ENCODE results near the gene COL12A1. TPM values are rescaled to one million over a fixed set of nuclear protein-coding genes. Genes with fewer than 3 reads are reported as not detected.

Gene COL12A1
- total RNA-seq, 1 experiment from 2014 or later, result 9.5 TPM

GRCh38 chr6:75203721-75204120, 2.1 kb downstream of the COL12A1 start:
- DNase-seq (ENCODE audit: low spot score), result no peak
- intact Hi-C loops (cut with micrococcal nuclease; ENCODE audit: unreplicated experiment), result loop anchor here (1.0 to 10.0 kb wide), 6 partner anchors 266 to 1006 kb away; no protein-coding TSS in a partner anchor
- no peak overlapping the region for H3K27ac ChIP-seq (ENCODE audit: low read depth, low read length, poor library complexity, severe bottlenecking)
- TF ChIP-seq EZH2 (IDR thresholded peaks at IDR 0.05; ENCODE audit: borderline replicate concordance, low read depth, low read length, poor library complexity, severe bottlenecking), result no peak
- no peak for TF ChIP-seq CTCF (conservative IDR thresholded peaks at IDR 0.05; ENCODE audit: low read depth, low read length)
- CTCF ChIA-PET, result interaction anchor here (0.6 to 2.5 kb wide), 6 partner anchors 64 to 1465 kb away, joined by 4 to 6 read pairs (median 6); no protein-coding TSS in a partner anchor
- POLR2A ChIA-PET (ENCODE audit: low non-redundant PET), result no interaction called here
- H3K4me1 ChIP-seq (ENCODE audit: insufficient read depth, low read length, poor library complexity, severe bottlenecking), result peaks cover 18% of the 10 kb centered on the region
- no peaks in the 10 kb centered on the region for H3K9me3 ChIP-seq (ENCODE audit: low read depth, low read length, poor library complexity, severe bottlenecking)
- H3K27me3 ChIP-seq (replicated peaks; ENCODE audit: insufficient read depth, low read depth, low read length, poor library complexity), result peaks cover 22% of the 10 kb centered on the region
- H3K36me3 ChIP-seq (ENCODE audit: insufficient read depth, low read length, poor library complexity, severe bottlenecking), result no peaks in the 10 kb centered on the region
- no TSS peak for BruUV-seq (replicated peaks)
- peak overlapping the region; percentile 53 for H3K4me3 ChIP-seq (ENCODE audit: low read depth, low read length, poor library complexity, severe bottlenecking)

GRCh38 chr6:75202676-75203131, 3.1 kb downstream of the COL12A1 start:
- Histone ChIP-seq H3K27me3 (replicated peaks; ENCODE audit: insufficient read depth, low read depth, low read length, poor library complexity) (peaks cover 22% of the 10 kb centered on the region), H3K27ac (ENCODE audit: low read depth, low read length, poor library complexity, severe bottlenecking) (no peak overlapping the region)
- POLR2A ChIA-PET (ENCODE audit: low non-redundant PET), result no interaction called here

GRCh38 chr6:75201901-75202672, 3.8 kb downstream of the COL12A1 start:
- POLR2A ChIA-PET (ENCODE audit: low non-redundant PET), result no interaction called here
- no TSS peak for BruUV-seq (replicated peaks)
- Histone ChIP-seq H3K4me1 (ENCODE audit: insufficient read depth, low read length, poor library complexity, severe bottlenecking) (peaks cover 13% of the 10 kb centered on the region), H3K9me3 (ENCODE audit: low read depth, low read length, poor library complexity, severe bottlenecking) (no peaks in the 10 kb centered on the region), H3K4me3 (ENCODE audit: low read depth, low read length, poor library complexity, severe bottlenecking) (no peak overlapping the region), H3K36me3 (ENCODE audit: insufficient read depth, low read length, poor library complexity, severe bottlenecking) (no peaks in the 10 kb centered on the region), H3K27me3 (replicated peaks; ENCODE audit: insufficient read depth, low read depth, low read length, poor library complexity) (peaks cover 19% of the 10 kb centered on the region), H3K27ac (ENCODE audit: low read depth, low read length, poor library complexity, severe bottlenecking) (no peak overlapping the region)
- no peak for DNase-seq (ENCODE audit: low spot score)
- TF ChIP-seq EZH2 (IDR thresholded peaks at IDR 0.05; ENCODE audit: borderline replicate concordance, low read depth, low read length, poor library complexity, severe bottlenecking), result no peak
- TF ChIP-seq CTCF (conservative IDR thresholded peaks at IDR 0.05; ENCODE audit: low read depth, low read length), result 0 out of 2 replicates have a peak, but pooled peaks have one; percentile 22
- CTCF ChIA-PET, result interaction anchor here (1.0 kb wide), 1 partner anchor 262 kb away, joined by 3 read pairs; no protein-coding TSS in a partner anchor
- intact Hi-C loops (cut with micrococcal nuclease; ENCODE audit: unreplicated experiment), result loop anchor here (5.0 to 10.0 kb wide), 4 partner anchors 265 to 1005 kb away; no protein-coding TSS in a partner anchor

More at GRCh38 chr6:75202676-75203131, 3.1 kb downstream of the COL12A1 start:
- TF ChIP-seq CTCF (conservative IDR thresholded peaks at IDR 0.05; ENCODE audit: low read depth, low read length) (no peak), EZH2 (IDR thresholded peaks at IDR 0.05; ENCODE audit: borderline replicate concordance, low read depth, low read length, poor library complexity, severe bottlenecking) (no peak)
- Histone ChIP-seq H3K4me1 (ENCODE audit: insufficient read depth, low read length, poor library complexity, severe bottlenecking) (peaks cover 13% of the 10 kb centered on the region), H3K36me3 (ENCODE audit: insufficient read depth, low read length, poor library complexity, severe bottlenecking) (no peaks in the 10 kb centered on the region), H3K4me3 (ENCODE audit: low read depth, low read length, poor library complexity, severe bottlenecking) (no peak overlapping the region), H3K9me3 (ENCODE audit: low read depth, low read length, poor library complexity, severe bottlenecking) (no peaks in the 10 kb centered on the region)
- no peak for DNase-seq (ENCODE audit: low spot score)
- BruUV-seq (replicated peaks), result no TSS peak
- intact Hi-C loops (cut with micrococcal nuclease; ENCODE audit: unreplicated experiment), result loop anchor here (5.0 to 10.0 kb wide), 4 partner anchors 265 to 1005 kb away; no protein-coding TSS in a partner anchor
- CTCF ChIA-PET, result interaction anchor here (1.0 kb wide), 1 partner anchor 263 kb away, joined by 3 read pairs; no protein-coding TSS in a partner anchor
